Endodermal cell (in vitro differentiated cells): ENCODE results near the gene NEUROD4. TPM values are rescaled to one million over a fixed set of nuclear protein-coding genes. Genes with fewer than 3 reads are reported as not detected.

Experiments used
- DNase-seq: peaks from one replicate; pipeline ENCODE4 v3.0.0-alpha.2; 2017
- H3K27ac ChIP-seq: 2 replicates; pipeline ENCODE4 v1.5.1; 2013; ENCODE audit warnings: mild to moderate bottlenecking, low read depth, low read length, moderate library complexity
- H3K27me3 ChIP-seq: 2 replicates; pipeline ENCODE4 v1.6.1; 2013; ENCODE audit warnings: mild to moderate bottlenecking, low read length, moderate library complexity; ENCODE audit not compliant: insufficient read depth, control insufficient read depth, poor library complexity, severe bottlenecking
- H3K36me3 ChIP-seq: 2 replicates; pipeline ENCODE4 v1.7.0; 2013; ENCODE audit warnings: mild to moderate bottlenecking, low read length, moderate library complexity; ENCODE audit not compliant: control insufficient read depth, insufficient read depth
- H3K4me1 ChIP-seq: one replicate; pipeline ENCODE4 v1.7.0; 2013; ENCODE audit warnings: low read length; ENCODE audit not compliant: control insufficient read depth, insufficient read depth
- H3K4me3 ChIP-seq: 2 replicates; pipeline ENCODE4 v1.5.1; 2013; ENCODE audit warnings: mild to moderate bottlenecking, low read length, moderate library complexity
- H3K9ac ChIP-seq: 2 replicates; pipeline ENCODE4 v1.6.1; 2013; ENCODE audit warnings: mild to moderate bottlenecking, low read length, moderate library complexity; ENCODE audit not compliant: poor library complexity, severe bottlenecking; ENCODE audit errors: extremely low read depth
- H3K9me3 ChIP-seq: 2 replicates; pipeline ENCODE4 v1.6.1; 2013; ENCODE audit warnings: mild to moderate bottlenecking, low read length, moderate library complexity; ENCODE audit not compliant: control insufficient read depth
- H3K27ac Mint-ChIP-seq: 2 replicates; pipeline ENCODE4 v1.8.0; 2020; ENCODE audit warnings: mixed read lengths
- H3K27me3 Mint-ChIP-seq: 2 replicates; pipeline ENCODE4 v1.8.0; 2021; ENCODE audit warnings: mild to moderate bottlenecking, mixed read lengths; ENCODE audit not compliant: insufficient read depth
- H3K36me3 Mint-ChIP-seq: 2 replicates; pipeline ENCODE4 v1.8.0; 2020; ENCODE audit warnings: low read depth, mixed read lengths
- H3K4me1 Mint-ChIP-seq: 2 replicates; pipeline ENCODE4 v1.8.0; 2020; ENCODE audit warnings: mixed read lengths
- H3K4me3 Mint-ChIP-seq: 2 replicates; pipeline ENCODE4 v1.8.0; 2020; ENCODE audit warnings: mild to moderate bottlenecking, moderate library complexity, mixed read lengths
- H3K9me3 Mint-ChIP-seq: 2 replicates; pipeline ENCODE4 v1.8.0; 2020; ENCODE audit warnings: mild to moderate bottlenecking, mixed read lengths
- WGBS, 2 experiments: methylation state at CpG; one replicate each; pipeline versions ENCODE4 v1.1.5 to v1.1.7; 2013; ENCODE audit warnings: missing lambda C conversion rate in 2 of 2, mixed read lengths in 1 of 2; ENCODE audit not compliant: insufficient coverage in 1 of 2, insufficient read length in 1 of 2; 5-methylcytosine and 5-hydroxymethylcytosine counted together
- total RNA-seq, 2 donors: library from RNA; stranded (reverse); fragmentation: NEBNext Ultra II Directional in 1 of 2; extraction: Animal tissue kit (Norgen Biotek cat#: 25700) in 1 of 2; gene quantifications; 2 replicates in 1 of 2; 3 replicates in 1 of 2; pipeline ENCODE4 v1.2.1, GENCODE V29; 2021
- TF ChIP-seq, protein P1 (sequence below): fragments of 200-600 bp; sonication (generic); conservative IDR thresholded peaks from 2 replicates; pipeline ENCODE4 v1.5.0; 2021; ENCODE audit warnings: antibody characterized with exemption, mild to moderate bottlenecking

Gene NEUROD4
- total RNA-seq, 2 donors from 2014 or later = not detected

DNA sequence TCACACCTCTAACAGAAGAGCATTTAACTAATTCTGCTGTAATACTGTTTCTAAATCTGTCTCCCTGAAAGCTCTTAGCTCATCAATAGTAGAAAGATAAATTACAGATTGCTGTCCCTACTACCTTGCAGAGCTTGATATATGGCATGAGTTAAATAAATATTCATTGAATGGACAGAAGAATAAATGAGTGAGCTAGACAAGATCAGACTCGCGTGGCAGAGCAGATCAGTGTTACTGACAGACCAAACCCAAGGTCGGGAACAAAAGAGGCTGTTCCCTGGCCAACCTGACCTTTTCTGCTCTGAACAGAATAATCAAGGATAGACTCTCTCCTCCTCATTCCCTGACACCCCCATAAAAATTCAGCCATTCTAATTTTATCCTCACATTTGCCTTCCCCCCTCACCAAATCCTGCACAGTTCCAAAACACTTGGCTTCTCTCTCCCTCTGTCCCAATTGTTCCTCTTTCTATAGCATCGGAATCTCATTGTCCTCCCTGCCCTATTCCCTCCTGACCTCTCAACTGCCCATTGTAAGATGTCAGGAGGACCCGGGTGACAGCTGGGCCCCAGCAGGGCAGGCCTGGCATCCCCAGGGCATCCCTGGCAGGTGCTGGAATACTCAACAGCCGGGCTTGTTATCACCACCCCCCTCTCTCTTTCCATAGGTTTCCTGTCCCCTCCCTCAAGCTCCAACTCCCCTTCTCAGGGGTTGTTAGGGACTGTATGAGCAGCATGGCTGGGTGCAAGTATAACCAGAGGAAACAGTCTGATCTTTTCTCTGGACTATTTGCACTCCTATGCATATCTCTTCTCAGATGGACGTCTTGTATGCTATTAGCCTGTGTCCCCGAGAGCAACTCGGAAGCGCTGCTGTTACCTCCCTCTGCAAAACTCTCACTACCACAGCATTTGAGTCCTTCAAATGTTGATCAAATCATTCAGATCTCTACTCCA, 19.9 kb downstream of the NEUROD4 start:
- Mint-ChIP-seq H3K36me3 (no peaks in the 10 kb centered on the region), H3K4me3 (no peak overlapping the region), H3K27ac (no peak overlapping the region), H3K4me1 (no peaks in the 10 kb centered on the region), H3K27me3 (peaks cover 7% of the 10 kb centered on the region), H3K9me3 (no peaks in the 10 kb centered on the region)
- Histone ChIP-seq H3K9ac (no peak overlapping the region), H3K4me3 (no peak overlapping the region), H3K4me1 (no peaks in the 10 kb centered on the region), H3K36me3 (no peaks in the 10 kb centered on the region), H3K27ac (peak overlapping the region; percentile 75), H3K9me3 (no peaks in the 10 kb centered on the region), H3K27me3 (peaks cover 31% of the 10 kb centered on the region)
- TF ChIP-seq, protein P1, sequence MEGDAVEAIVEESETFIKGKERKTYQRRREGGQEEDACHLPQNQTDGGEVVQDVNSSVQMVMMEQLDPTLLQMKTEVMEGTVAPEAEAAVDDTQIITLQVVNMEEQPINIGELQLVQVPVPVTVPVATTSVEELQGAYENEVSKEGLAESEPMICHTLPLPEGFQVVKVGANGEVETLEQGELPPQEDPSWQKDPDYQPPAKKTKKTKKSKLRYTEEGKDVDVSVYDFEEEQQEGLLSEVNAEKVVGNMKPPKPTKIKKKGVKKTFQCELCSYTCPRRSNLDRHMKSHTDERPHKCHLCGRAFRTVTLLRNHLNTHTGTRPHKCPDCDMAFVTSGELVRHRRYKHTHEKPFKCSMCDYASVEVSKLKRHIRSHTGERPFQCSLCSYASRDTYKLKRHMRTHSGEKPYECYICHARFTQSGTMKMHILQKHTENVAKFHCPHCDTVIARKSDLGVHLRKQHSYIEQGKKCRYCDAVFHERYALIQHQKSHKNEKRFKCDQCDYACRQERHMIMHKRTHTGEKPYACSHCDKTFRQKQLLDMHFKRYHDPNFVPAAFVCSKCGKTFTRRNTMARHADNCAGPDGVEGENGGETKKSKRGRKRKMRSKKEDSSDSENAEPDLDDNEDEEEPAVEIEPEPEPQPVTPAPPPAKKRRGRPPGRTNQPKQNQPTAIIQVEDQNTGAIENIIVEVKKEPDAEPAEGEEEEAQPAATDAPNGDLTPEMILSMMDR = no peak
- DNase-seq = no peak
- WGBS, 2 experiments = 81 to 82% methylated on average over 8 to 10 of the region's 10 CpGs

DNA sequence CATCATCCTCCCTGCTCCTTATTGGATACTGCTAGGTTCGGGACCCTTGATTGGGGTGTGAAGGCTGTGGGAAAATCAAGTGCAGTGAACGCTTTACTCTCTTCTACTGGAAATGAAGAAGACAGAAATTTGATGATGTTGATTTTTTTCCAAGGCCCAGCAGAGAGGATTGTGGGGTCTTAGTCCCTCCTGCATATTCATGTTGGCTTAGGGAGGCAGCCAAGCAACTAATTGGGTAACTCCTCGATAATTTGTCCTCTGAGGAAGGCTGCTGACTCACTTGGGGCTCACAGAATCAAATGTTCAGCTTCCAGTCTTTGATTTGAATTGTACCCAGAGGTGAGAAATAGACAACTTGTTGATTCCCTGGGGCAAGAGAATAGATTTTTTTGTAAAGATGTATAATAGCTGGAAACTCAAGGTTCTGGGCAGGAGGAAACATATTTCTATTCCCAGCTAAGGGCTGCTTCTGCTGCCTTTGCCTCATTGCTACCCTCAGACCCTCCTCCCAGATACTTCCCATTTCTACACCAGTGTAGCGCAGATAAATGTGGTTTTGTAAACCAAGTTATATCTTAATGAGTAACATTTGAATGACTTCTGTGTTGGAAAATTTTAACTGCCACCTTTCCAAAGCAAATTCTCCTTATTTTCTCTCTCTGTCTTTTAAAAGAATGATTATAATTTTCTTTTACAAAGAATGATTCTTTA, 21.7 kb downstream of the NEUROD4 start:
- H3K36me3 ChIP-seq = no peaks in the 10 kb centered on the region
- no peak overlapping the region for H3K9ac ChIP-seq
- no peak overlapping the region for H3K4me3 Mint-ChIP-seq
- no peaks in the 10 kb centered on the region for H3K9me3 ChIP-seq
- H3K27me3 ChIP-seq = peaks cover 29% of the 10 kb centered on the region
- no peaks in the 10 kb centered on the region for H3K4me1 Mint-ChIP-seq
- peaks cover 7% of the 10 kb centered on the region for H3K27me3 Mint-ChIP-seq
- no peak overlapping the region for H3K27ac Mint-ChIP-seq
- no peak overlapping the region for H3K4me3 ChIP-seq
- no peak for DNase-seq
- no peaks in the 10 kb centered on the region for H3K36me3 Mint-ChIP-seq
- TF ChIP-seq, protein P1 = no peak
- no peaks in the 10 kb centered on the region for H3K9me3 Mint-ChIP-seq
- WGBS, 2 experiments = 92 to 93% methylated on average over 3 of the region's 4 CpGs
- H3K27ac ChIP-seq = no peak overlapping the region
- H3K4me1 ChIP-seq = no peaks in the 10 kb centered on the region

DNA sequence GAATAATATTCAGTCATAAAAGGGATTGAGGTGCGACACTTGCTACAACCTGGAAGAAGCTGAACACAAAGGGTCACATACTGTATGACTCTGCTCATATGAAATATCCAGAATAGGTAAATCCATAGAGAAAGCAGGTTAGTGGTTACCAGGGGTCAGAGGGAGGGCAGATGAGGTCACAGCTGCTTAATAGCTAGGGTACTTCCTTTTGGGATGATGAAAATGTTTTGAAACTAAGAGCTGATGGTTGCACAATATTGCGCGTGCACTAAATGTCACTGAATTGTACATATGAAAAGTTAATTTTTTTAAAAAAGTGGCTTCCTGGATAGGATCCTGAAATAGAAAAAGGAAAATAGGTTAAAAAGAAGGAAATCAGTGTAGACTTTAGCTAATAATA, 23.8 kb downstream of the NEUROD4 start:
- Histone ChIP-seq H3K4me3 (no peak overlapping the region), H3K27ac (no peak overlapping the region), H3K4me1 (no peaks in the 10 kb centered on the region), H3K9me3 (no peaks in the 10 kb centered on the region), H3K36me3 (no peaks in the 10 kb centered on the region), H3K27me3 (peaks cover 8% of the 10 kb centered on the region), H3K9ac (no peak overlapping the region)
- H3K9me3 Mint-ChIP-seq = no peaks in the 10 kb centered on the region
- TF ChIP-seq, protein P1 = no peak
- 92 to 100% methylated on average over 2 to 3 of the region's 3 CpGs for WGBS, 2 experiments
- H3K27me3 Mint-ChIP-seq = peaks cover 3% of the 10 kb centered on the region
- no peak overlapping the region for H3K27ac Mint-ChIP-seq
- DNase-seq = no peak
- no peak overlapping the region for H3K4me3 Mint-ChIP-seq
- no peaks in the 10 kb centered on the region for H3K36me3 Mint-ChIP-seq
- H3K4me1 Mint-ChIP-seq = no peaks in the 10 kb centered on the region
